ENCODE data around the gene PSMD1.

- TF ChIP-seq CTCF (tag by site-specific recombination; IDR thresholded peaks at IDR 0.05): no peak
- no peak for TF ChIP-seq ZSCAN4 (tag by site-specific recombination; IDR thresholded peaks at IDR 0.05)
These were observed 75.5 kb downstream of the PSMD1 start for GRCh38 chr2:231132129-231132528.
